A549 (cell line): Measurements from ENCODE around the gene FRMD1. TPM values are rescaled to one million over a fixed set of nuclear protein-coding genes. Genes with fewer than 3 reads are reported as not detected.

ENCODE experiments used
- ATAC-seq, 2 experiments: fragments of 200-7000 bp in 1 of 2; fragments of >200 bp in 1 of 2; cut with Nextera tagmentation in 1 of 2; cut with Tn5 transposase in 1 of 2; 3 replicates each; pipeline versions ENCODE4 v1.8.0 to v1.9.1; 2018 to 2020; ENCODE audit warnings: mild to moderate bottlenecking in 1 of 2, moderate library complexity in 1 of 2
- CTCF ChIA-PET: fragments of 300-600 bp; sonication (Branson Sonifier 250); formaldehyde crosslinking; extraction: SDS; loops from one replicate; lab custom pipeline; 2021; ENCODE audit warnings: antibody characterized with exemption, inconsistent platforms; lab: Yijun Ruan, JAX
- POLR2A ChIA-PET: fragments of 350-600 bp; formaldehyde crosslinking; extraction: SDS; loops from one replicate; lab custom pipeline; 2021; ENCODE audit warnings: antibody characterized with exemption, inconsistent platforms; lab: Yijun Ruan, JAX
- DNase-seq, 2 experiments: peaks; one replicate each; pipeline versions ENCODE4 v3.0.0 to v3.0.0-alpha.2; 2011 to 2016; ENCODE audit warnings: low read depth in 1 of 2, low spot score in 1 of 2
- FAIRE-seq: peaks from 2 replicates; lab custom pipeline; 2011; peaks lifted over from hg19 to GRCh38; lab: Jason Lieb, UNC
- H3K27ac ChIP-seq, 2 experiments: fragments of >200 bp; sonication (Bioruptor Twin); formaldehyde crosslinking; 3 replicates each; pipeline ENCODE4 v1.5.1; 2016 to 2017
- H3K4me1 ChIP-seq: fragments of >200 bp; sonication (Bioruptor Twin); formaldehyde crosslinking; 3 replicates; pipeline ENCODE4 v1.6.1; 2016
- H3K4me2 ChIP-seq: fragments of >200 bp; sonication (Bioruptor Twin); formaldehyde crosslinking; 3 replicates; pipeline ENCODE4 v1.6.1; 2016
- H3K4me3 ChIP-seq: fragments of >200 bp; sonication (Bioruptor Twin); formaldehyde crosslinking; 3 replicates; pipeline ENCODE4 v1.5.1; 2016
- H3K9me3 ChIP-seq: fragments of >200 bp; sonication (Bioruptor Twin); formaldehyde crosslinking; 3 replicates; pipeline ENCODE4 v1.6.1; 2016
- ATOH8 ChIP-seq: fragments of 250-450 bp; sonication (Bioruptor Pico); IDR thresholded peaks from 2 replicates; pipeline ENCODE4 v1.5.0; 2020; ENCODE audit warnings: low read depth, mild to moderate bottlenecking, moderate library complexity
- BCL3 ChIP-seq: fragments of >200 bp; sonication (Bioruptor Twin); formaldehyde crosslinking; IDR thresholded peaks from 3 replicates; pipeline ENCODE4 v1.6.1; 2016
- BHLHE40 ChIP-seq: IDR thresholded peaks from 2 replicates; pipeline ENCODE4 v1.6.1; 2012; ENCODE audit warnings: low read depth, low read length, inconsistent platforms
- CBX8 ChIP-seq: fragments of 200-600 bp; sonication (generic); IDR thresholded peaks from 2 replicates; pipeline ENCODE4 v1.6.1; 2016
- CHD4 ChIP-seq: fragments of 200-600 bp; sonication (generic); IDR thresholded peaks from 2 replicates; pipeline ENCODE4 v1.6.1; 2016; ENCODE audit warnings: antibody characterized with exemption, mild to moderate bottlenecking, borderline replicate concordance
- CTCF ChIP-seq: fragments of >200 bp; sonication (Bioruptor Twin); formaldehyde crosslinking; IDR thresholded peaks from 3 replicates; pipeline ENCODE4 v1.5.1; 2016
- EHF ChIP-seq: fragments of 250-450 bp; sonication (Bioruptor Pico); IDR thresholded peaks from 2 replicates; pipeline ENCODE4 v1.5.0; 2020; ENCODE audit warnings: mild to moderate bottlenecking
- ELK1 ChIP-seq: fragments of 150-350 bp; IDR thresholded peaks from 2 replicates; pipeline ENCODE4 v1.6.1; 2014; ENCODE audit warnings: low read depth, mild to moderate bottlenecking, low read length
- FOSB ChIP-seq: fragments of 250-450 bp; sonication (Bioruptor Pico); IDR thresholded peaks from 2 replicates; pipeline ENCODE4 v1.5.0; 2020; ENCODE audit warnings: mild to moderate bottlenecking, moderate library complexity
- FOXS1 ChIP-seq: fragments of 250-450 bp; sonication (Bioruptor Pico); IDR thresholded peaks from 2 replicates; pipeline ENCODE4 v1.5.0; 2020; ENCODE audit warnings: mild to moderate bottlenecking, moderate library complexity
- KDM5A ChIP-seq: fragments of 200-600 bp; sonication (generic); IDR thresholded peaks from 2 replicates; pipeline ENCODE4 v1.6.1; 2016; ENCODE audit warnings: antibody characterized with exemption, mild to moderate bottlenecking
- POLR2AphosphoS2 ChIP-seq: conservative IDR thresholded peaks from 2 replicates; pipeline ENCODE4 v1.6.1; 2012; ENCODE audit warnings: low read length, improper control_type of control experiment, inconsistent platforms
- RAD21 ChIP-seq, 2 experiments: fragments of >200 bp in 1 of 2; sonication (Bioruptor Twin) in 1 of 2; formaldehyde crosslinking in 1 of 2; IDR thresholded peaks in 1 of 2; conservative IDR thresholded peaks in 1 of 2; 2 replicates in 1 of 2; 3 replicates in 1 of 2; pipeline ENCODE4 v1.6.1; 2012 to 2018; ENCODE audit warnings: inconsistent platforms in 1 of 2
- RARB ChIP-seq: fragments of 250-450 bp; sonication (Bioruptor Pico); IDR thresholded peaks from 2 replicates; pipeline ENCODE4 v1.8.0; 2021; ENCODE audit warnings: mild to moderate bottlenecking, moderate library complexity
- RFX5 ChIP-seq: fragments of 450-650 bp; IDR thresholded peaks from 2 replicates; pipeline ENCODE4 v1.7.1; 2014; ENCODE audit warnings: antibody characterized with exemption, mild to moderate bottlenecking, moderate library complexity
- WGBS: methylation state at CpG from one replicate; pipeline ENCODE4 v1.1.6; 2017; ENCODE audit errors: missing lambda C conversion rate; 5-methylcytosine and 5-hydroxymethylcytosine counted together
- polyA plus RNA-seq, 4 experiments: library from polyadenylated mRNA; depleted of rRNA in 3 of 4; stranded (reverse); fragments of >200 nt; fragmentation: RNase III in 1 of 4; extraction: RNeasy Plus Mini Kit Qiagen cat#74134 plus additional on column Dnase treatment in 1 of 4; gene quantifications; 2 replicates in 3 of 4; 3 replicates in 1 of 4; pipeline ENCODE4 v1.2.3, GENCODE V29; 2011 to 2017
- TF ChIP-seq, protein P1 (sequence below): IDR thresholded peaks from 2 replicates; pipeline ENCODE4 v1.6.1; 2012
- TF ChIP-seq, protein P2 (sequence below): IDR thresholded peaks from 2 replicates; pipeline ENCODE4 v1.6.1; 2012; ENCODE audit warnings: low read depth, borderline replicate concordance
- TF ChIP-seq, protein P3 (sequence below): fragments of >200 bp; sonication (Bioruptor Twin); formaldehyde crosslinking; IDR thresholded peaks from 2 replicates; pipeline ENCODE4 v1.6.1; 2016

Gene FRMD1
- polyA plus RNA-seq, 2 of the 4 experiments (the other 2 are of a cell fraction): not detected

GRCh38 chr6:168038576-168039140, 40.4 kb downstream of the FRMD1 start:
- CTCF ChIA-PET: interaction anchor here (0.7 kb wide), 1 partner anchor 27 kb away, joined by 4 read pairs; no protein-coding TSS in a partner anchor
- no peak overlapping the region for H3K4me2 ChIP-seq
- 71% methylated on average over 13 of the region's 13 CpGs for WGBS
- POLR2A ChIA-PET: no interaction called here
- no peak overlapping the region for H3K27ac ChIP-seq
- no peak for DNase-seq
- FAIRE-seq: no peak
- H3K4me1 ChIP-seq: peaks cover 4% of the 10 kb centered on the region; the same call in 1 of the 3 replicates
- no peak overlapping the region for H3K4me3 ChIP-seq
- no peak for ATAC-seq
- TF ChIP-seq ELK1: no peak
- TF ChIP-seq FOSB (CRISPR knock-in tag): no peak
- TF ChIP-seq RARB (CRISPR knock-in tag): no peak
- TF ChIP-seq CBX8: no peak
- TF ChIP-seq POLR2AphosphoS2: no peak
- no peak for TF ChIP-seq KDM5A
- TF ChIP-seq FOXS1: no peak
- TF ChIP-seq, protein P1, sequence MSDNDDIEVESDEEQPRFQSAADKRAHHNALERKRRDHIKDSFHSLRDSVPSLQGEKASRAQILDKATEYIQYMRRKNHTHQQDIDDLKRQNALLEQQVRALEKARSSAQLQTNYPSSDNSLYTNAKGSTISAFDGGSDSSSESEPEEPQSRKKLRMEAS: no peak
- H3K9me3 ChIP-seq: peaks cover 10% of the 10 kb centered on the region; the same call in 2 of the 3 replicates

DNA sequence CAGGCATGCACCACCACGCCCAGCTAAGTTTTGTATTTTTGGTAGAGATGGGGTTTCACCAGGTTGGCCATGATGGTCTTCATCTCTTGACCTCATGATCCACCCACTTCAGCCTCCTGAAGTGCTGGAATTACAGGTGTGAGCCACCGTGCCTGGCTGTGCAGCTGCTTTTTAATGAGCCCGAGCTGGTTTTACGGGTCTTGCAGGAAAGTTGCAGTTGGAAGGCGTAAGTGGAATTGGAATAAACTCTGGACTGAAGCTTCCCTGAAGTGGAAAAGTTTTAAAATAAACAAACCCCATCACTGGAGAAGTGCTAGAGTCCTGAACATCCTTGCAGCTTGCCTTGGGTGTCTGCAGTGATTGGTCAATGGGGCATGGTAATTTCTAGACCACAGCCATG, 41.2 kb downstream of the FRMD1 start:
- no peak overlapping the region for H3K4me3 ChIP-seq
- ChIA-PET POLR2A (no interaction called here), CTCF (no interaction called here)
- peaks cover 4% of the 10 kb centered on the region; the same call in 1 of the 3 replicates for H3K4me1 ChIP-seq
- WGBS: 74% methylated on average over 5 of the region's 5 CpGs
- TF ChIP-seq CTCF (no peak), FOXS1 (no peak), ATOH8 (no peak), BHLHE40 (no peak), RFX5 (no peak), EHF (CRISPR knock-in tag) (no peak), CHD4 (no peak), BCL3 (no peak), RAD21 (conservative IDR thresholded peaks at IDR 0.05 in 1 of 2, IDR thresholded peaks at IDR 0.05 in 1 of 2) (no peak)
- TF ChIP-seq, protein P2, sequence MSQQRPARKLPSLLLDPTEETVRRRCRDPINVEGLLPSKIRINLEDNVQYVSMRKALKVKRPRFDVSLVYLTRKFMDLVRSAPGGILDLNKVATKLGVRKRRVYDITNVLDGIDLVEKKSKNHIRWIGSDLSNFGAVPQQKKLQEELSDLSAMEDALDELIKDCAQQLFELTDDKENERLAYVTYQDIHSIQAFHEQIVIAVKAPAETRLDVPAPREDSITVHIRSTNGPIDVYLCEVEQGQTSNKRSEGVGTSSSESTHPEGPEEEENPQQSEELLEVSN: no peak
- TF ChIP-seq, protein P3, sequence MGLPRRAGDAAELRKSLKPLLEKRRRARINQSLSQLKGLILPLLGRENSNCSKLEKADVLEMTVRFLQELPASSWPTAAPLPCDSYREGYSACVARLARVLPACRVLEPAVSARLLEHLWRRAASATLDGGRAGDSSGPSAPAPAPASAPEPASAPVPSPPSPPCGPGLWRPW: no peak
- ATAC-seq (no peak), DNase-seq (no peak), FAIRE-seq (no peak)
- no peak overlapping the region for H3K4me2 ChIP-seq
- peaks cover 10% of the 10 kb centered on the region; the same call in 2 of the 3 replicates for H3K9me3 ChIP-seq
- no peak overlapping the region for H3K27ac ChIP-seq
